Measurements from ENCODE around the gene ARG2.

The ARG2 gene

DNA sequence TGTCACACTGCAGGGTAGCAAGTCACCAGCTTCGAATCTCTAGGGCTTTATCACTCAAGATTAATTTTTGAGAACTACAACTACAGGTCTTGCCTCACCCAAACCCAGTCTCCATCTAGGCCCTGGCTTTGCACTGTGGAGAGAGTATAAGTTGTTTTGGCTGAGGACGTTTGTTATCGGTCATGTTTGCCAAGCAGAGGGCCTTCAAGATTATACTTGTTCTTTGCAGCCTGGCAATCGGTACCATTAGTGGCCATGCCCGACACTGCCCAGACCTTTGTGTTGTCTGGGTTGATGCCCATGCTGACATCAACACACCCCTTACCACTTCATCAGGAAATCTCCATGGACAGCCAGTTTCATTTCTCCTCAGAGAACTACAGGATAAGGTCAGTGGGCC lies 25.7 kb downstream of the ARG2 start:
- no peak for DNase-seq (ENCODE audit: low read depth)
- TF ChIP-seq, protein P1, sequence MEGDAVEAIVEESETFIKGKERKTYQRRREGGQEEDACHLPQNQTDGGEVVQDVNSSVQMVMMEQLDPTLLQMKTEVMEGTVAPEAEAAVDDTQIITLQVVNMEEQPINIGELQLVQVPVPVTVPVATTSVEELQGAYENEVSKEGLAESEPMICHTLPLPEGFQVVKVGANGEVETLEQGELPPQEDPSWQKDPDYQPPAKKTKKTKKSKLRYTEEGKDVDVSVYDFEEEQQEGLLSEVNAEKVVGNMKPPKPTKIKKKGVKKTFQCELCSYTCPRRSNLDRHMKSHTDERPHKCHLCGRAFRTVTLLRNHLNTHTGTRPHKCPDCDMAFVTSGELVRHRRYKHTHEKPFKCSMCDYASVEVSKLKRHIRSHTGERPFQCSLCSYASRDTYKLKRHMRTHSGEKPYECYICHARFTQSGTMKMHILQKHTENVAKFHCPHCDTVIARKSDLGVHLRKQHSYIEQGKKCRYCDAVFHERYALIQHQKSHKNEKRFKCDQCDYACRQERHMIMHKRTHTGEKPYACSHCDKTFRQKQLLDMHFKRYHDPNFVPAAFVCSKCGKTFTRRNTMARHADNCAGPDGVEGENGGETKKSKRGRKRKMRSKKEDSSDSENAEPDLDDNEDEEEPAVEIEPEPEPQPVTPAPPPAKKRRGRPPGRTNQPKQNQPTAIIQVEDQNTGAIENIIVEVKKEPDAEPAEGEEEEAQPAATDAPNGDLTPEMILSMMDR (IDR thresholded peaks at IDR 0.05; ENCODE audit: insufficient read depth, low read depth, low read length, missing control alignments): no peak
- no peak overlapping the region for H3K4me3 ChIP-seq (ENCODE audit: low read length)

DNA sequence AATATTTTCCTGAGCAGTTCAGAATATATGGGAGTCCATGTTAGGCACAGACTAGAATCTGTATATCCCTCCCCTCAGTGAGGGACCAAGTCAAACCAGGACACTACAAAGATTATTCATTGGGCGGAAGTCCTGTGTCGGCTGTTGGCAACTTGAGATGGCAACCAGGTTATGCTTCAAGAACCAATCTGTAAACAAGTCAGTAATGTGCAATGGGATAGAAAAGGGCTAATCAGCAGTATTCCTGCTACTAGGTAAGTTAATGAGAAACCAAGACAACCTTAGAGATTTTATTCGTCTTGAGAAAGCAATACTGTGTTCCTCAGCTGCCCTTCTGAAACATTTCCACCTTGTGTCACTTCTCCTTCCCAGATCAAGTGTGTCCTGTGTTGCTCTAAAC lies 26.4 kb downstream of the ARG2 start:
- no peak overlapping the region for H3K4me3 ChIP-seq (ENCODE audit: low read length)
- no peak for DNase-seq (ENCODE audit: low read depth)
- TF ChIP-seq, protein P1 (IDR thresholded peaks at IDR 0.05; ENCODE audit: insufficient read depth, low read depth, low read length, missing control alignments): no peak

GRCh38 chr14:67650151-67650550 lies 30.4 kb downstream of the ARG2 start:
- TF ChIP-seq, protein P1 (IDR thresholded peaks at IDR 0.05; ENCODE audit: insufficient read depth, low read depth, low read length, missing control alignments): no peak
- no peak for DNase-seq (ENCODE audit: low read depth)
- no peak overlapping the region for H3K4me3 ChIP-seq (ENCODE audit: low read length)

DNA sequence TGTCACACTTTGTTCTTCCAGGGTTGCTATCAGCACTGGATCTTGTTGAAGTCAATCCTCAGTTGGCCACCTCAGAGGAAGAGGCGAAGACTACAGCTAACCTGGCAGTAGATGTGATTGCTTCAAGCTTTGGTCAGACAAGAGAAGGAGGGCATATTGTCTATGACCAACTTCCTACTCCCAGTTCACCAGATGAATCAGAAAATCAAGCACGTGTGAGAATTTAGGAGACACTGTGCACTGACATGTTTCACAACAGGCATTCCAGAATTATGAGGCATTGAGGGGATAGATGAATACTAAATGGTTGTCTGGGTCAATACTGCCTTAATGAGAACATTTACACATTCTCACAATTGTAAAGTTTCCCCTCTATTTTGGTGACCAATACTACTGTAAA lies 31.0 kb downstream of the ARG2 start:
- peak; percentile 91 for DNase-seq (ENCODE audit: low read depth)
- no peak overlapping the region for H3K4me3 ChIP-seq (ENCODE audit: low read length)
- TF ChIP-seq, protein P1 (IDR thresholded peaks at IDR 0.05; ENCODE audit: insufficient read depth, low read depth, low read length, missing control alignments): no peak

DNA sequence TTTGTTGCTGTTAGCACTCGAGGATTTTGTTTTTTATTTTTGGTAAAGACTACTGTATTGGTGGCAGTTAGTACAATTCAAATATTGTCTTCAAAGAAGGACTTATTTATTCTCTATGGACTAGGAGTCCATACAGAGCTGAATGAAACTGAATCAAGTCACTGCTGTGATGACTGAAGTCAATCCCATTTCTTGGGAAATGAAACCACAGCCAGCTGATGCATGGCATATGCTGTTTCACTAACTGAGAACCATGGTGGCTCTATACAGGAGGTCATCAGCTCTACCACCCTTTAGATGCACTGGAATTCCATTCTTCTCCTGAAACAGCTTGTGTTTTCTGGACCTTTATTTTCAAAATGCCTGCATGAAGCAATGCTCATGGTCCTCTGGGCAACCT lies 32.5 kb downstream of the ARG2 start:
- DNase-seq (ENCODE audit: low read depth): no peak
- no peak overlapping the region for H3K4me3 ChIP-seq (ENCODE audit: low read length)
- TF ChIP-seq, protein P1 (IDR thresholded peaks at IDR 0.05; ENCODE audit: insufficient read depth, low read depth, low read length, missing control alignments): no peak

- TF ChIP-seq, protein P1 (IDR thresholded peaks at IDR 0.05; ENCODE audit: insufficient read depth, low read depth, low read length, missing control alignments): no peak
- no peak for DNase-seq (ENCODE audit: low read depth)
- H3K4me3 ChIP-seq (ENCODE audit: low read length): no peak overlapping the region
These were observed 34.0 kb downstream of the ARG2 start for GRCh38 chr14:67653651-67654280.

- DNase-seq (ENCODE audit: low read depth): peak; percentile 95
- TF ChIP-seq, protein P1 (IDR thresholded peaks at IDR 0.05; ENCODE audit: insufficient read depth, low read depth, low read length, missing control alignments): no peak
- no peak overlapping the region for H3K4me3 ChIP-seq (ENCODE audit: low read length)
These were observed 43.9 kb downstream of the ARG2 start for GRCh38 chr14:67663633-67664032.
